ENCODE measurements around the gene CDYL. TPM values are rescaled to one million over a fixed set of nuclear protein-coding genes. Genes with fewer than 3 reads are reported as not detected.

CDYL gene
- total and polyA plus RNA-seq, 7 donors, result 14.2 to 82.8 (median 37.9) TPM

DNA sequence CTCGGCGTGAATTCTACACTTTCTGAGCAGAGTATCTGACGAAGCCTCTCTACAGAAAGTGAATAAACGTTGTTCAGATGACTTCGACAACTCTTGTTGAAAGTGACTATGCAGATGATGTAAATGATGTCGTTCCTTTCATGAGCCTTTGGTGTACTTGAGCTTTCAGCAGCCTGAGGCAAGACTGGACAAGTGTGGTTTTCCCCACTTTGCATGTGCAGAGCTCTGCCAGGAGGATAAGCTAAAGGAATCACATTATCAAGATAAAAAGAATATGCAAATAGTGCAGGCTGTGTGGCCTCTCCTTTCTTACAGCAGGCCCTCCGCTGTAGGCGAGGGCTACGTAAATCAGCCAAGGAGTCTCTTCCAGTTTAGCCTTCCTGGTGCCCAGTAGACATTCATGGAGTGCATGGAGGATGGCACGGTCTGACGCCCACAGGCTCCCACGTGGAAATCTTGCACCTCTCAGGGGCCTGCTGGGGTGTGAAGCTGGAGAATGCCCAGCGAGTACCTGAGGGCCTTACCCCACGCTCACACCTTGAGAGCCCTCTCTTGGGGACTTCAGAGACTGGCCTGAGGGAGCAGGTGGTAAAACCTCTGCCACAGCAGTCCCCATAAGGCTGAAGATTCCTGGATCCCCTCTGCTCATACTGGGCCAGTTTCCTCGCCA, 172.7 kb downstream of the CDYL start:
- TF ChIP-seq CTCF (IDR thresholded peaks at IDR 0.05), result no peak
- no peak for TF ChIP-seq POLR2AphosphoS5 (IDR thresholded peaks at IDR 0.05)
- WGBS, 2 donors, result 93 to 96% methylated on average over 15 of the region's 15 CpGs
- peaks cover 0 to 64% (median 25%) of the 10 kb centered on the region in 4 donors for H3K36me3 ChIP-seq

GRCh38 chr6:4950076-4950475, 173.9 kb downstream of the CDYL start:
- Histone ChIP-seq H3K36me3 (peaks cover 0 to 66% (median 20%) of the 10 kb centered on the region in 4 donors), H3K27me3 (no peaks in the 10 kb centered on the region), H3K4me1 (no peaks in the 10 kb centered on the region), H3K4me3 (no peak overlapping the region), H3K9me3 (no peaks in the 10 kb centered on the region), H3K27ac (no peak overlapping the region)
- TF ChIP-seq EP300 (IDR thresholded peaks at IDR 0.05) (no peak), POLR2AphosphoS5 (IDR thresholded peaks at IDR 0.05) (no peak), POLR2A (IDR thresholded peaks at IDR 0.05) (no peak), CTCF (IDR thresholded peaks at IDR 0.05) (no peak)
- DNase-seq, result no peak
- intact Hi-C loops (cut with DNase I), result no loop called here
- 97 to 98% methylated on average over 11 of the region's 11 CpGs for WGBS, 2 donors

More for the DNA sequence above, 172.7 kb downstream of the CDYL start:
- no peak for DNase-seq
- intact Hi-C loops (cut with DNase I), result no loop called here
- no peak overlapping the region for H3K4me3 ChIP-seq
- H3K9me3 ChIP-seq, result no peaks in the 10 kb centered on the region
- H3K4me1 ChIP-seq, result no peaks in the 10 kb centered on the region
- no peaks in the 10 kb centered on the region for H3K27me3 ChIP-seq
- H3K27ac ChIP-seq, result no peak overlapping the region

DNA sequence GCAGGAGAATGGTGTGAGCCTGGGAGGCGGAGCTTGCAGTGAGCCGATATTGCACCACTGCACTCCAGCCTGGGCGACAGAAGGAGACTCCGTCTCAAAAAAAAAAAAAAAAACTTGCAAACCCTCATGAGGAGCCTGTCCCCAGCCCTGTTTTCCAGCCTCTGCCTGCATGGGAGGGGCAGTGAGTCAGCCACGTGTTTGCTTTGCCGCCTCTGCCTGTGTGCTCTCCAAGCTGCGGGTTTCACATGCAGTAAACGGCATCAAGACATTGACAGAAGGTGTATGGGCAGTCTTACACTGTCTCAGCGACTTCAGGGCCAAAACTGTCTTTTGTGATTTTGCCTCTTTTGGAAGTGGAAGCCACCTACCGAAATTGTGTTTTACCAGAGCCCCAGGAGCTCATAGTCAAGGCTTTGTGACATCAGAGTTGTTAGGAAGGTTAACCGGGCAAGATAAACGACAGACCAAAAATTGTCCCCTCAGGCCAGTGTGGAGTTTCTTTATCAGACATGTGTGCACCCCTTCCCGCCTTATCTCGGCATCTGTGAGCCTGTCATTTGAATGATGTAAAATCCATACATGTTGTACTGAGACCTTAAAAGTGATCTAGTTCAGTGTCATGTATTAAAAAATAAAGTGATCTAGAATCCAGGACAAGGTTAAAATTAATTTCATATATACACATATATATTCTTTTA, 174.8 kb downstream of the CDYL start:
- H3K4me1 ChIP-seq, result no peaks in the 10 kb centered on the region
- H3K9me3 ChIP-seq, result no peaks in the 10 kb centered on the region
- intact Hi-C loops (cut with DNase I), result no loop called here
- no peak for DNase-seq
- peaks cover 0 to 66% (median 16%) of the 10 kb centered on the region in 4 donors for H3K36me3 ChIP-seq
- H3K27ac ChIP-seq, result no peak overlapping the region
- no peaks in the 10 kb centered on the region for H3K27me3 ChIP-seq
- 93% methylated on average over 14 of the region's 14 CpGs for WGBS, 2 donors
- no peak overlapping the region for H3K4me3 ChIP-seq
- TF ChIP-seq POLR2AphosphoS5 (IDR thresholded peaks at IDR 0.05), result no peak
- TF ChIP-seq EP300 (IDR thresholded peaks at IDR 0.05), result no peak
- TF ChIP-seq POLR2A (IDR thresholded peaks at IDR 0.05), result no peak
- TF ChIP-seq CTCF (IDR thresholded peaks at IDR 0.05), result no peak

- Histone ChIP-seq H3K4me3 (no peak overlapping the region), H3K36me3 (peaks cover 0 to 61% (median 15%) of the 10 kb centered on the region in 4 donors), H3K27me3 (no peaks in the 10 kb centered on the region), H3K9me3 (no peaks in the 10 kb centered on the region), H3K4me1 (no peaks in the 10 kb centered on the region), H3K27ac (no peak overlapping the region)
- intact Hi-C loops (cut with DNase I), result no loop called here
- no peak for TF ChIP-seq EP300 (IDR thresholded peaks at IDR 0.05)
- no peak for TF ChIP-seq CTCF (IDR thresholded peaks at IDR 0.05)
- no peak for TF ChIP-seq POLR2A (IDR thresholded peaks at IDR 0.05)
- no peak for TF ChIP-seq POLR2AphosphoS5 (IDR thresholded peaks at IDR 0.05)
- 96 to 97% methylated on average over 12 of the region's 12 CpGs for WGBS, 2 donors
- DNase-seq, result no peak
Measured at GRCh38 chr6:4953440-4953839, 177.2 kb downstream of the CDYL start.
